Neuronal stem cell (in vitro differentiated cells): Measurements from ENCODE around the gene HIRIP3.

Experiments
- DNase-seq: peaks from one replicate; pipeline ENCODE4 v3.0.0-alpha.2; 2013; ENCODE audit warnings: low spot score
- H2AFZ ChIP-seq: one replicate; pipeline ENCODE4 v1.6.1; 2013; ENCODE audit warnings: mild to moderate bottlenecking, low read length, inconsistent platforms
- H2AK5ac ChIP-seq: 2 replicates; pipeline ENCODE4 v1.6.1; 2013; ENCODE audit warnings: low read depth, mild to moderate bottlenecking, inconsistent platforms, low read length, moderate library complexity, mixed read lengths
- H2BK120ac ChIP-seq: 2 replicates; pipeline ENCODE4 v1.6.1; 2013; ENCODE audit warnings: low read depth, mild to moderate bottlenecking, inconsistent platforms, low read length, moderate library complexity, mixed read lengths
- H2BK12ac ChIP-seq: one replicate; pipeline ENCODE4 v1.6.1; 2013; ENCODE audit warnings: low read length, inconsistent platforms
- H2BK15ac ChIP-seq: 2 replicates; pipeline ENCODE4 v1.6.1; 2013; ENCODE audit warnings: mild to moderate bottlenecking, low read length, inconsistent platforms, mixed read lengths
- H2BK5ac ChIP-seq: one replicate; pipeline ENCODE4 v1.6.1; 2013; ENCODE audit warnings: inconsistent platforms, mild to moderate bottlenecking, low read length, moderate library complexity
- H3K14ac ChIP-seq: one replicate; pipeline ENCODE4 v1.6.1; 2013; ENCODE audit warnings: low read length, inconsistent platforms
- H3K18ac ChIP-seq: 2 replicates; pipeline ENCODE4 v1.6.1; 2013; ENCODE audit warnings: low read length, inconsistent platforms
- H3K23ac ChIP-seq: 2 replicates; pipeline ENCODE4 v1.6.1; 2013; ENCODE audit warnings: low read depth, mild to moderate bottlenecking, mixed read lengths, low read length, inconsistent platforms; ENCODE audit not compliant: poor library complexity
- H3K27ac ChIP-seq: replicated peaks from 3 replicates; pipeline ENCODE4 v1.5.1; 2013; ENCODE audit warnings: low read length, inconsistent platforms
- H3K27me3 ChIP-seq, 3 experiments: 2 replicates each; pipeline ENCODE4 v1.6.1; 2013; ENCODE audit warnings: low read length in 3 of 3, mild to moderate bottlenecking in 2 of 3, inconsistent platforms in 1 of 3, low read depth in 1 of 3, mixed read lengths in 1 of 3, moderate library complexity in 1 of 3; ENCODE audit not compliant: control insufficient read depth in 3 of 3, insufficient read depth in 3 of 3
- H3K36me3 ChIP-seq, 2 donors: replicated peaks in 1 of 2; 2 replicates each; pipeline ENCODE4 v1.6.1; 2013; ENCODE audit warnings: low read length in 2 of 2; ENCODE audit not compliant: control insufficient read depth in 2 of 2, insufficient read depth in 2 of 2
- H3K4ac ChIP-seq: 2 replicates; pipeline ENCODE4 v1.6.1; 2013; ENCODE audit warnings: inconsistent platforms, mild to moderate bottlenecking, low read length, moderate library complexity
- H3K4me1 ChIP-seq, 2 donors: 1 replicate in 1 of 2; 2 replicates in 1 of 2; pipeline ENCODE4 v1.6.1; 2013; ENCODE audit warnings: low read length in 2 of 2, low read depth in 1 of 2; ENCODE audit not compliant: control insufficient read depth in 2 of 2, insufficient read depth in 1 of 2
- H3K4me2 ChIP-seq: one replicate; pipeline ENCODE4 v1.6.1; 2013; ENCODE audit warnings: mild to moderate bottlenecking, low read length, inconsistent platforms; ENCODE audit not compliant: insufficient read depth, poor library complexity, severe bottlenecking
- H3K4me3 ChIP-seq, 2 donors: 2 replicates each; pipeline ENCODE4 v1.5.1; 2013; ENCODE audit warnings: low read length in 2 of 2, mild to moderate bottlenecking in 2 of 2, inconsistent platforms in 1 of 2, moderate library complexity in 1 of 2
- H3K79me1 ChIP-seq: one replicate; pipeline ENCODE4 v1.6.1; 2013; ENCODE audit warnings: low read depth, mild to moderate bottlenecking, inconsistent platforms, low read length, moderate library complexity
- H3K9ac ChIP-seq: one replicate; pipeline ENCODE4 v1.6.1; 2013; ENCODE audit warnings: mild to moderate bottlenecking, low read depth, low read length, inconsistent platforms; ENCODE audit not compliant: poor library complexity
- H3K9me3 ChIP-seq, 2 donors: replicated peaks in 1 of 2; 2 replicates each; pipeline versions ENCODE3 to v1.6.1; 2013; ENCODE audit warnings: low read length in 2 of 2, mild to moderate bottlenecking in 2 of 2, inconsistent platforms in 1 of 2, low read depth in 1 of 2, mixed read lengths in 1 of 2, moderate library complexity in 1 of 2; ENCODE audit not compliant: control insufficient read depth in 2 of 2, insufficient read depth in 1 of 2
- H4K8ac ChIP-seq: one replicate; pipeline ENCODE4 v1.6.1; 2013; ENCODE audit warnings: low read depth, mild to moderate bottlenecking, inconsistent platforms, low read length, moderate library complexity
- H4K91ac ChIP-seq: one replicate; pipeline ENCODE4 v1.6.1; 2013; ENCODE audit warnings: low read length, low read depth, mild to moderate bottlenecking, inconsistent platforms; ENCODE audit not compliant: poor library complexity
- WGBS, 2 donors: extraction: QIAGEN DNeasy Blood & Tissue Kit; methylation state at CpG; one replicate each; pipeline ENCODE4 v1.1.7; 2013; ENCODE audit warnings: missing lambda C conversion rate in 2 of 2, mixed read lengths in 1 of 2; ENCODE audit not compliant: insufficient read length in 2 of 2, insufficient replicate concordance in 1 of 2; ENCODE audit errors: extremely low coverage in 2 of 2; 5-methylcytosine and 5-hydroxymethylcytosine counted together

The HIRIP3 gene

GRCh38 chr16:29978564-29979270 lies 16.7 kb downstream of the HIRIP3 start:
- no peak overlapping the region for H2BK120ac ChIP-seq
- no peaks in the 10 kb centered on the region for H3K9me3 ChIP-seq
- no CpG with 5 or more reads among the region's 9 CpGs for WGBS, 2 donors
- no peak overlapping the region for H4K8ac ChIP-seq
- no peak overlapping the region for H3K4me3 ChIP-seq
- H2BK12ac ChIP-seq, result no peak overlapping the region
- no peak for DNase-seq
- H2AFZ ChIP-seq, result no peak overlapping the region
- H3K27me3 ChIP-seq, result no peaks in the 10 kb centered on the region
- H4K91ac ChIP-seq, result no peak overlapping the region
- H3K79me1 ChIP-seq, result peaks cover 13% of the 10 kb centered on the region
- H3K14ac ChIP-seq, result no peak overlapping the region
- H3K27ac ChIP-seq, result no peak overlapping the region
- H3K23ac ChIP-seq, result no peak overlapping the region
- no peak overlapping the region for H2BK15ac ChIP-seq
- peaks cover 44 to 72% of the 10 kb centered on the region in 2 donors for H3K36me3 ChIP-seq
- H2BK5ac ChIP-seq, result no peak overlapping the region
- H3K4me2 ChIP-seq, result no peak overlapping the region
- H2AK5ac ChIP-seq, result no peak overlapping the region
- H3K4ac ChIP-seq, result no peak overlapping the region
- H3K18ac ChIP-seq, result no peak overlapping the region
- H3K9ac ChIP-seq, result no peak overlapping the region
- H3K4me1 ChIP-seq, result peaks cover 18 to 23% of the 10 kb centered on the region in 2 donors

DNA sequence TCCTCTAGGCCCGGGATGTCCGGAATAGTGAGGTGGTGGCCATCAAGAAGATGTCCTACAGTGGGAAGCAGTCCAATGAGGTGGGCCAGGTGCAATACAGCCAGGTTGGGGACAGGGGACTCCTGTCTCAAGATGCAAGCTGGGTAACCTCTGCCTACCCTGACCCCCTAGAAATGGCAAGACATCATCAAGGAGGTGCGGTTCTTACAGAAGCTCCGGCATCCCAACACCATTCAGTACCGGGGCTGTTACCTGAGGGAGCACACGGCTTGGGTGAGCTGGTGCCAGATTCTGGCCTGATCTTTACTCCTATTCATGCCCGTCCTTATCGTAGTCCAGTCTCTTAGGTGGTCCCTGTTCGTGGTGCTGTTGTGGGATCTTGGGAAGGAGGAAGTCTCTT lies 17.3 kb downstream of the HIRIP3 start:
- Histone ChIP-seq H3K23ac (no peak overlapping the region), H3K4me2 (no peak overlapping the region), H2BK5ac (no peak overlapping the region), H3K4ac (no peak overlapping the region), H3K4me3 (no peak overlapping the region), H3K14ac (no peak overlapping the region), H3K18ac (no peak overlapping the region), H3K79me1 (peaks cover 13% of the 10 kb centered on the region), H3K4me1 (peaks cover 18 to 23% of the 10 kb centered on the region in 2 donors), H3K9me3 (peaks cover 0 to 2% of the 10 kb centered on the region in 2 donors), H3K27me3 (no peaks in the 10 kb centered on the region), H3K9ac (no peak overlapping the region), H2BK120ac (no peak overlapping the region), H3K36me3 (peaks cover 38 to 66% of the 10 kb centered on the region in 2 donors), H2BK12ac (no peak overlapping the region), H3K27ac (no peak overlapping the region), H4K8ac (no peak overlapping the region), H2BK15ac (no peak overlapping the region), H4K91ac (no peak overlapping the region), H2AFZ (no peak overlapping the region), H2AK5ac (no peak overlapping the region)
- DNase-seq, result no peak
- no CpG with 5 or more reads among the region's 9 CpGs for WGBS, 2 donors

GRCh38 chr16:29977063-29977825 lies 18.2 kb downstream of the HIRIP3 start:
- Histone ChIP-seq H2AFZ (no peak overlapping the region), H2BK12ac (no peak overlapping the region), H2BK120ac (no peak overlapping the region), H3K4me2 (no peak overlapping the region), H4K8ac (no peak overlapping the region), H2BK5ac (no peak overlapping the region), H2AK5ac (no peak overlapping the region), H3K18ac (no peak overlapping the region), H3K36me3 (peaks cover 35 to 65% of the 10 kb centered on the region in 2 donors), H3K23ac (no peak overlapping the region), H3K4me1 (peaks cover 18 to 23% of the 10 kb centered on the region in 2 donors), H3K9me3 (peaks cover 7 to 9% of the 10 kb centered on the region in 2 donors), H3K27me3 (no peaks in the 10 kb centered on the region), H3K4ac (no peak overlapping the region), H3K27ac (no peak overlapping the region), H3K4me3 (no peak overlapping the region), H3K9ac (no peak overlapping the region), H2BK15ac (no peak overlapping the region), H3K79me1 (peaks cover 13% of the 10 kb centered on the region), H3K14ac (no peak overlapping the region), H4K91ac (no peak overlapping the region)
- WGBS, 2 donors, result no CpG with 5 or more reads among the region's 9 CpGs
- no peak for DNase-seq

GRCh38 chr16:29975811-29976511 lies 19.5 kb downstream of the HIRIP3 start:
- peak overlapping the region; percentile 13 for H3K9ac ChIP-seq
- H4K8ac ChIP-seq, result no peak overlapping the region
- DNase-seq, result no peak
- no peak overlapping the region for H2BK15ac ChIP-seq
- no peak overlapping the region for H3K27ac ChIP-seq
- H2BK12ac ChIP-seq, result no peak overlapping the region
- H3K4me2 ChIP-seq, result peak overlapping the region; percentile 19
- H3K27me3 ChIP-seq, result no peaks in the 10 kb centered on the region
- H3K23ac ChIP-seq, result no peak overlapping the region
- H3K4me1 ChIP-seq, result peaks cover 18 to 23% of the 10 kb centered on the region in 2 donors
- no peak overlapping the region for H3K18ac ChIP-seq
- no peak overlapping the region for H3K4ac ChIP-seq
- H2BK5ac ChIP-seq, result no peak overlapping the region
- H3K36me3 ChIP-seq, result peaks cover 30 to 63% of the 10 kb centered on the region in 2 donors
- H3K9me3 ChIP-seq, result peaks cover 9 to 10% of the 10 kb centered on the region in 2 donors
- no peak overlapping the region for H4K91ac ChIP-seq
- no peak overlapping the region for H2AFZ ChIP-seq
- H3K14ac ChIP-seq, result no peak overlapping the region
- H2AK5ac ChIP-seq, result no peak overlapping the region
- no CpG with 5 or more reads among the region's 6 CpGs for WGBS, 2 donors
- peaks cover 13% of the 10 kb centered on the region for H3K79me1 ChIP-seq
- no peak overlapping the region for H2BK120ac ChIP-seq
- peak overlapping the region in 1 of 2 donors; percentile 78 for H3K4me3 ChIP-seq
